ENCODE measurements around the gene HHLA2. TPM values are rescaled to one million over a fixed set of nuclear protein-coding genes. Genes with fewer than 3 reads are reported as not detected.

The HHLA2 gene, protein sequence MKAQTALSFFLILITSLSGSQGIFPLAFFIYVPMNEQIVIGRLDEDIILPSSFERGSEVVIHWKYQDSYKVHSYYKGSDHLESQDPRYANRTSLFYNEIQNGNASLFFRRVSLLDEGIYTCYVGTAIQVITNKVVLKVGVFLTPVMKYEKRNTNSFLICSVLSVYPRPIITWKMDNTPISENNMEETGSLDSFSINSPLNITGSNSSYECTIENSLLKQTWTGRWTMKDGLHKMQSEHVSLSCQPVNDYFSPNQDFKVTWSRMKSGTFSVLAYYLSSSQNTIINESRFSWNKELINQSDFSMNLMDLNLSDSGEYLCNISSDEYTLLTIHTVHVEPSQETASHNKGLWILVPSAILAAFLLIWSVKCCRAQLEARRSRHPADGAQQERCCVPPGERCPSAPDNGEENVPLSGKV
- 0.90 TPM in 1 of 2 replicates, not detected in the other for polyA plus RNA-seq

DNA sequence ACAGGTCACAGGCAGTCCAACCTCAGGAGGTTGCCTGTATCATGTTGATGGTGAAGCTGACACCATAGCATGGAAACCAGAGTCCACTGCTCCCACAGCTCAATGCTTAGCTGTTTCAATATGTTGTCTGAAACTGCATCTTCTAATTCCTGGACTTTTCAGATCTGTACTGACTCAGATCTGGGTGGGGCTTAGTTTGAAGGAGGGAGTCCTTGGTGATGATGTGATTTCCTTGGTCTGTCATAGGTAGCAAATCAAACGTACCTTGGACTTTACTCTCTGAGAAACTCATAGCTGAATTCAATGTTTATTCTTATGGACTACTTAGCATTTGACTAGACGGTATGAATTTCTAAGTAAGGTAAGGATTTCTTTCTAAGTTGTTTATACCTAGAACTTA, at the start of gene HHLA2:
Gene HHLA2 (plus strand): TSS at position 310 of the 400 bp plus-strand sequence. CDS start 55,266 bp downstream, outside the sequence.

Other genes with a start within 250 kb of the HHLA2 start
- gene CD47, start 205.5 kb upstream of the HHLA2 start, polyA plus RNA-seq: 48.1 and 114 TPM in 2 replicates
- 23.7 and 25.6 TPM in 2 replicates for gene IFT57, start 74.1 kb upstream of the HHLA2 start, polyA plus RNA-seq
- gene MYH15, start 214.0 kb downstream of the HHLA2 start, polyA plus RNA-seq: 0.74 and 1.3 TPM in 2 replicates